Vagina (tissue), 2 donors: ENCODE measurements around the gene A1CF.
"Not testable (repeated sequence)": the region's sequence is repeated elsewhere in the genome, so short reads cannot be mapped to it uniquely, and the experiment has no call there.

ENCODE experiments used
- POLR2A ChIP-seq, 2 donors: fragments of 450-650 bp; IDR thresholded peaks; one replicate each; pipeline ENCODE4 v1.6.1; 2017; ENCODE audit warnings: antibody characterized with exemption in 2 of 2, mild to moderate bottlenecking in 2 of 2, moderate library complexity in 2 of 2
- POLR2AphosphoS5 ChIP-seq, 2 donors: sonication (generic); formaldehyde crosslinking; IDR thresholded peaks; one replicate each; pipeline ENCODE4 v1.9.0; 2017; ENCODE audit warnings: antibody characterized with exemption in 2 of 2, mild to moderate bottlenecking in 2 of 2, low read depth in 1 of 2; ENCODE audit not compliant: insufficient read depth in 1 of 2
- TF ChIP-seq, protein P1 (sequence below), 3 experiments: fragments of 450-650 bp in 2 of 3; fragments of 200-600 bp in 1 of 3; sonication (generic) in 1 of 3; IDR thresholded peaks; one replicate each; pipeline ENCODE4 v1.5.1; 2017 to 2019; ENCODE audit warnings: antibody characterized with exemption in 3 of 3, mild to moderate bottlenecking in 2 of 3, moderate library complexity in 2 of 3

DNA sequence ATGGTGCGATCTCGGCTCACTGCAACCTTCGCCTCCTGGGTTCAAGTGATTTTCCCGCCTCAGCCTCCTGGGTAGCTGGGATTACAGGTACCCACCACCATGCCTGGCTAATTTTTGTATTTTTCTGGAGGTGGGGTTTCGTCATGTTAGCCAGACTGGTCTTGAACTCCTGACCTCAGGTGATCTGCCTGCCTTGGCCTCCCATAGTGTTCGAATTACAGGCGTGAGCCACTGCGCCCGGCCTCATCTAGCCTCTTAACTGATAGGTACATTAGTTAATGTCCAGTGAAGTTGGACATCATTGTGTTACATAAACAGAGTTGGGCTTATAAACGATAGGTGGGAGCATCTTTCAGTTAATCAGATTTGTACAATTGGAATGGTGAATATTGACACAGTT, 4.4 kb downstream of the A1CF start:
- TF ChIP-seq, protein P1, sequence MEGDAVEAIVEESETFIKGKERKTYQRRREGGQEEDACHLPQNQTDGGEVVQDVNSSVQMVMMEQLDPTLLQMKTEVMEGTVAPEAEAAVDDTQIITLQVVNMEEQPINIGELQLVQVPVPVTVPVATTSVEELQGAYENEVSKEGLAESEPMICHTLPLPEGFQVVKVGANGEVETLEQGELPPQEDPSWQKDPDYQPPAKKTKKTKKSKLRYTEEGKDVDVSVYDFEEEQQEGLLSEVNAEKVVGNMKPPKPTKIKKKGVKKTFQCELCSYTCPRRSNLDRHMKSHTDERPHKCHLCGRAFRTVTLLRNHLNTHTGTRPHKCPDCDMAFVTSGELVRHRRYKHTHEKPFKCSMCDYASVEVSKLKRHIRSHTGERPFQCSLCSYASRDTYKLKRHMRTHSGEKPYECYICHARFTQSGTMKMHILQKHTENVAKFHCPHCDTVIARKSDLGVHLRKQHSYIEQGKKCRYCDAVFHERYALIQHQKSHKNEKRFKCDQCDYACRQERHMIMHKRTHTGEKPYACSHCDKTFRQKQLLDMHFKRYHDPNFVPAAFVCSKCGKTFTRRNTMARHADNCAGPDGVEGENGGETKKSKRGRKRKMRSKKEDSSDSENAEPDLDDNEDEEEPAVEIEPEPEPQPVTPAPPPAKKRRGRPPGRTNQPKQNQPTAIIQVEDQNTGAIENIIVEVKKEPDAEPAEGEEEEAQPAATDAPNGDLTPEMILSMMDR (IDR thresholded peaks at IDR 0.05), result not testable (repeated sequence)
- TF ChIP-seq POLR2A (IDR thresholded peaks at IDR 0.05); POLR2AphosphoS5 (IDR thresholded peaks at IDR 0.05; ENCODE audit: insufficient read depth in 1 of 2, low read depth in 1 of 2): not testable (repeated sequence)
